MV-4-11 (cell line): Measurements from ENCODE around the gene CTSK.
"Not testable (repeated sequence)": the region's sequence is repeated elsewhere in the genome, so short reads cannot be mapped to it uniquely, and the experiment has no call there.

ENCODE experiments used
- DNase-seq: peaks from one replicate; lab custom pipeline; 2025; lab: John Stamatoyannopoulos, UW

The CTSK gene

GRCh38 chr1:150805899-150806298 is 2.2 kb downstream of the CTSK start:
- no peak for DNase-seq

- no peak for DNase-seq
These were observed 3.4 kb downstream of the CTSK start for GRCh38 chr1:150804671-150805070.

GRCh38 chr1:150799089-150799488 is 9.0 kb downstream of the CTSK start:
- DNase-seq: no peak

- no peak for DNase-seq
These were observed 9.5 kb downstream of the CTSK start for GRCh38 chr1:150798525-150798924.

- DNase-seq: no peak
These were observed 11.7 kb downstream of the CTSK start for GRCh38 chr1:150796374-150796773.

- not testable (repeated sequence) for DNase-seq
These were observed 14.3 kb downstream of the CTSK start for GRCh38 chr1:150793778-150794177.

- DNase-seq: no peak
These were observed 14.8 kb downstream of the CTSK start for GRCh38 chr1:150793221-150793620.

GRCh38 chr1:150791585-150791984 is 16.5 kb downstream of the CTSK start:
- DNase-seq: peak; percentile 76

GRCh38 chr1:150789396-150789795 is 18.7 kb downstream of the CTSK start:
- DNase-seq: peak; percentile 52

- no peak for DNase-seq
These were observed 19.1 kb downstream of the CTSK start for GRCh38 chr1:150788946-150789345.

GRCh38 chr1:150787455-150787854 is 20.6 kb downstream of the CTSK start:
- no peak for DNase-seq

- no peak for DNase-seq
These were observed 27.6 kb downstream of the CTSK start for GRCh38 chr1:150780510-150780909.

- no peak for DNase-seq
These were observed 29.7 kb downstream of the CTSK start for GRCh38 chr1:150778409-150778808.

GRCh38 chr1:150777544-150777943 is 30.5 kb downstream of the CTSK start:
- peak; percentile 61 for DNase-seq

- DNase-seq: not testable (repeated sequence)
These were observed 32.0 kb downstream of the CTSK start for GRCh38 chr1:150775931-150776505.

- DNase-seq: peak; percentile 59
These were observed 32.8 kb downstream of the CTSK start for GRCh38 chr1:150775276-150775675.

GRCh38 chr1:150772326-150772725 is 35.7 kb downstream of the CTSK start:
- DNase-seq: no peak

GRCh38 chr1:150767704-150768103 is 40.4 kb downstream of the CTSK start:
- not testable (repeated sequence) for DNase-seq

- DNase-seq: not testable (repeated sequence)
These were observed 42.1 kb downstream of the CTSK start for GRCh38 chr1:150765977-150766301.

- DNase-seq: peak; percentile 97
These were observed 42.6 kb downstream of the CTSK start, which contains the start of gene CTSS for GRCh38 chr1:150765296-150765976. CTSS (minus strand) TSS chr1:150765778; CDS start chr1:150764763, 1,015 bp downstream.

- DNase-seq: no peak
These were observed 43.4 kb downstream of the CTSK start for GRCh38 chr1:150764617-150765101.

GRCh38 chr1:150763018-150763417 is 45.0 kb downstream of the CTSK start:
- no peak for DNase-seq

- DNase-seq: no peak
These were observed 45.5 kb downstream of the CTSK start for GRCh38 chr1:150762552-150762951.

- peak; percentile 21 for DNase-seq
These were observed 46.3 kb downstream of the CTSK start for GRCh38 chr1:150761801-150762200.
